Left lung (tissue), 14 donors: ENCODE results near the gene TPSD1. TPM values are rescaled to one million over a fixed set of nuclear protein-coding genes. Genes with fewer than 3 reads are reported as not detected.
"Not testable (repeated sequence)": the region's sequence is repeated elsewhere in the genome, so short reads cannot be mapped to it uniquely, and the experiment has no call there.

Experiments used
- ATAC-seq: fragments of 200-7000 bp; cut with Tn5 transposase; one replicate; pipeline ENCODE4 v1.9.1; 2020; ENCODE audit warnings: moderate library complexity
- DNase-seq, 4 donors: peaks; one replicate each; pipeline ENCODE4 v3.0.0-alpha.2; 2013 to 2020
- H3K27ac ChIP-seq, 2 donors: fragments of 200-600 bp; sonication (generic) in 1 of 2; one replicate each; pipeline versions ENCODE4 v1.5.0 to v1.8.0; 2020 to 2021
- H3K27me3 ChIP-seq, 2 donors: fragments of 200-600 bp; sonication (generic) in 1 of 2; one replicate each; pipeline versions ENCODE4 v1.5.0 to v1.8.0; 2020 to 2021
- H3K36me3 ChIP-seq, 2 donors: fragments of 200-600 bp; sonication (generic) in 1 of 2; one replicate each; pipeline versions ENCODE4 v1.5.0 to v1.8.0; 2020 to 2021
- H3K4me1 ChIP-seq, 2 donors: fragments of 200-600 bp; one replicate each; pipeline ENCODE4 v1.8.0; 2021
- H3K4me3 ChIP-seq, 2 donors: fragments of 200-600 bp; sonication (generic) in 1 of 2; one replicate each; pipeline versions ENCODE4 v1.5.0 to v1.8.0; 2020 to 2021; ENCODE audit warnings: mild to moderate bottlenecking in 1 of 2
- H3K9me3 ChIP-seq, 2 donors: fragments of 200-600 bp; sonication (generic) in 1 of 2; one replicate each; pipeline versions ENCODE4 v1.5.0 to v1.8.0; 2020 to 2021
- intact Hi-C, 2 donors: fragments of 100-400 bp; cut with DNase I; formaldehyde crosslinking; loops; one replicate each; pipeline versions ENCODE4 v1.11.2 to v1.14.2; 2022
- long read RNA-seq, 12 donors: library from polyadenylated mRNA in 2 of 12; unstranded in 2 of 12; transcript quantifications; one replicate each; pipeline ENCODE4 v2.0.0 and lab custom pipeline, GENCODE V29; 2019 to 2026
- polyA plus RNA-seq, 6 donors: library from polyadenylated mRNA; unstranded; fragments of 120-200 nt; gene quantifications; one replicate each; pipeline ENCODE4 v1.2.1, GENCODE V29; 2013; ENCODE audit not compliant: insufficient read length in 6 of 6
- total RNA-seq, 2 donors: library from RNA; stranded (reverse); fragmentation: NEBNext Ultra II Directional; extraction: Animal tissue kit (Norgen Biotek cat#: 25700); gene quantifications; one replicate each; pipeline ENCODE4 v1.2.1, GENCODE V29; 2021
- TF ChIP-seq, protein P1 (sequence below), 2 donors: fragments of 200-600 bp; sonication (generic) in 1 of 2; IDR thresholded peaks; one replicate each; pipeline versions ENCODE4 v1.5.0 to v1.8.0; 2021; ENCODE audit warnings: antibody characterized with exemption in 2 of 2
- donor health status: DM: no; HTN: yes; CAD: no.
- donor health status: DM: no; HTN: no; CAD: no.

Gene TPSD1
- total RNA-seq (under 1 TPM in 1 of 2 donors, not detected in 1; 0.37 TPM), polyA plus RNA-seq (not detected)
- long read RNA-seq, donor 1: 0 reads
- long read RNA-seq, donor 2: 0 reads
- long read RNA-seq, donor 3: 0 reads
- long read RNA-seq, donor 4: 0 reads
- long read RNA-seq, donor 5: 0 reads
- long read RNA-seq, donor 6: 0 reads
- long read RNA-seq, donor 7: 0 reads
- long read RNA-seq, donor 8: 0 reads
- long read RNA-seq, donor 9: 0 reads
- long read RNA-seq, donor 10: 0 reads
- long read RNA-seq, donor 11: 0 reads
- long read RNA-seq, donor 12: 0 reads

DNA sequence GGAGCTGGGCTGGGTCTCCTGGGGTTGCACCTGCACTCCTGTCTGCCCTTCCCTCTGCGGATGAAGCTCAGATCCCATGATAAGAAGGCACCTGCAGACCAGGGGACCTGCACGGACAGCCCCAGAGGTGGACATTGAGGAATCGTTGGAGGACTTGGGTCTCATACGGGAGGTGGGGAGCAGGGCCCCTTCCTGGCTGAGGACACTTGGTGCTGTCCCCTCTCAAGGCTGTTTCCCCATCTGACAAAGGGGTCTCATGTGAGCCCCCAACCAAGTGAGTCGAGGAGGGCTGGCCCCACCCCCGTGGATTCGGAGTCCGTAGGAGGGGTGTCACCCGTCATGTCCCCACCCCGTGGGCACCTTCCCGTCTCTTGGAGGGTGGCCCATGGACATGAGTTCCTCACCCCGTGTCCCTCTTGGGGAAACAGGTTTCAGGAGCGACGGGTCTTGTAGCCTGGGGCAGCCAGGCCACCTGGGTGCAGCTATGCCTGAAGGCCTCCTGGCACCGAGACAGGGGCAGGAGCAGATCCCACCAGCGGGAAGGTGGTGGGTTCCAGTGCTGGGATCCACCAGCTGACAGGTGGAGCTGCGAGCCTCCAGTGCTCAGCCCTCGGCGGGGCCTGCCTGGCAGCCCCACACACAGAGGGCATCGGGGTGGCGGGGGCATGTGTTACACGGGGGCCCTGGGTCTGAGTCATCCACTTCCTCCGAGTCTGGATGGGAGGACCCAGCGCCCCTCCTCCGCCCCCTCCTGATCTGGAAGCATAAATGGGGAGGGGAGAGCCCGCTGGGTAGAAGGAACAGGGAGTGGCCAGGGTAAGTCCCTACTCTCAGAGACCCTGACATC lies at the start of gene TPSD1:
Gene TPSD1 (plus strand): TSS at position 794 of the 847 bp plus-strand sequence. CDS start 212 bp downstream, outside the sequence.
- DNase-seq, H3K9me3 ChIP-seq, ATAC-seq, H3K4me3 ChIP-seq, H3K4me1 ChIP-seq, intact Hi-C loops, H3K27ac ChIP-seq, H3K36me3 ChIP-seq: not testable (repeated sequence)
- peaks cover 14 to 49% of the 10 kb centered on the region in 2 donors for H3K27me3 ChIP-seq

DNA sequence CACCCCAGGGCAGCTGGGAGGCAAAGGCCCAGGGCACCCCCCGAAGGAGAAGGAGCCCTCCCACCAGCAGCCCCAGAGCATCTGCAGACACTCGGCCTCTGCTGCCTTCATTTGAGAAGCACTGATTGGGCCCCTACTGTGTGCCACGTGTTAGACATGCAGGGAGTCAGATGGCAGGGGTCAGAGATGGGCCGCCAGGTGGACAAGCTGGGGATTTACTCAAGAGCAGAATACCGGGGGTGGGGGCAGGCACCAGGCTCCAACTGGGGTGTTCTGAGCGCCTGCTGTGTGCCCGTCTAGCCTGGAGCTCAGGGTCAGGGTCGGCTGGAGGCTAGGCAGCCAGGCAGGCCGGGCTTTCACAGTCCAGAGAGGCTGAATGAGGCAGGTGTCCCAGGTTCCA lies 49.5 kb upstream of the TPSD1 start:
- ATAC-seq (no peak), DNase-seq (no peak)
- Histone ChIP-seq H3K27me3 (peaks cover 0 to 35% of the 10 kb centered on the region in 2 donors), H3K27ac (no peak overlapping the region), H3K9me3 (no peaks in the 10 kb centered on the region), H3K36me3 (no peaks in the 10 kb centered on the region), H3K4me3 (no peak overlapping the region), H3K4me1 (no peaks in the 10 kb centered on the region)
- TF ChIP-seq, protein P1, sequence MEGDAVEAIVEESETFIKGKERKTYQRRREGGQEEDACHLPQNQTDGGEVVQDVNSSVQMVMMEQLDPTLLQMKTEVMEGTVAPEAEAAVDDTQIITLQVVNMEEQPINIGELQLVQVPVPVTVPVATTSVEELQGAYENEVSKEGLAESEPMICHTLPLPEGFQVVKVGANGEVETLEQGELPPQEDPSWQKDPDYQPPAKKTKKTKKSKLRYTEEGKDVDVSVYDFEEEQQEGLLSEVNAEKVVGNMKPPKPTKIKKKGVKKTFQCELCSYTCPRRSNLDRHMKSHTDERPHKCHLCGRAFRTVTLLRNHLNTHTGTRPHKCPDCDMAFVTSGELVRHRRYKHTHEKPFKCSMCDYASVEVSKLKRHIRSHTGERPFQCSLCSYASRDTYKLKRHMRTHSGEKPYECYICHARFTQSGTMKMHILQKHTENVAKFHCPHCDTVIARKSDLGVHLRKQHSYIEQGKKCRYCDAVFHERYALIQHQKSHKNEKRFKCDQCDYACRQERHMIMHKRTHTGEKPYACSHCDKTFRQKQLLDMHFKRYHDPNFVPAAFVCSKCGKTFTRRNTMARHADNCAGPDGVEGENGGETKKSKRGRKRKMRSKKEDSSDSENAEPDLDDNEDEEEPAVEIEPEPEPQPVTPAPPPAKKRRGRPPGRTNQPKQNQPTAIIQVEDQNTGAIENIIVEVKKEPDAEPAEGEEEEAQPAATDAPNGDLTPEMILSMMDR (IDR thresholded peaks at IDR 0.05): no peak
- intact Hi-C loops: no loop called here

DNA sequence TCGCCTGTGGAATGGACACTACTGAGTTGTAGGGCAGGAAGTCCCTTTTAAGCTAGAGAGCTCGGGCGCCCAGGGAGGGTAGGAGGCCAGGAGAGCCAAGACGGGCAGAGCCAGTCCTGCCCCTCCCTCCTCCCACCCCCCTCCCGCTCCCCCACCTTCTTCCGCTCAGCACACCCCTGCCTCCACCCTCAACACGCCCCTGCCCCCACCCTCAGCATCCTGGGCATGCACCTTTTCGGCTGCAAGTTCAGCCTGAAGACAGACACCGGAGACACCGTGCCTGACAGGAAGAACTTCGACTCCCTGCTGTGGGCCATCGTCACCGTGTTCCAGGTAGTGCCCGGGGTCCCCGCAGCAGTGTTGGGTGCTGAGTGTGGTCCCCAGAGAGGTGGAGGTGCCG lies 49.1 kb upstream of the TPSD1 start:
- Histone ChIP-seq H3K36me3 (no peaks in the 10 kb centered on the region), H3K4me1 (no peaks in the 10 kb centered on the region), H3K27me3 (peaks cover 0 to 35% of the 10 kb centered on the region in 2 donors), H3K9me3 (no peaks in the 10 kb centered on the region), H3K27ac (no peak overlapping the region), H3K4me3 (no peak overlapping the region)
- intact Hi-C loops: no loop called here
- TF ChIP-seq, protein P1 (IDR thresholded peaks at IDR 0.05): no peak
- ATAC-seq: no peak
- DNase-seq: no peak

DNA sequence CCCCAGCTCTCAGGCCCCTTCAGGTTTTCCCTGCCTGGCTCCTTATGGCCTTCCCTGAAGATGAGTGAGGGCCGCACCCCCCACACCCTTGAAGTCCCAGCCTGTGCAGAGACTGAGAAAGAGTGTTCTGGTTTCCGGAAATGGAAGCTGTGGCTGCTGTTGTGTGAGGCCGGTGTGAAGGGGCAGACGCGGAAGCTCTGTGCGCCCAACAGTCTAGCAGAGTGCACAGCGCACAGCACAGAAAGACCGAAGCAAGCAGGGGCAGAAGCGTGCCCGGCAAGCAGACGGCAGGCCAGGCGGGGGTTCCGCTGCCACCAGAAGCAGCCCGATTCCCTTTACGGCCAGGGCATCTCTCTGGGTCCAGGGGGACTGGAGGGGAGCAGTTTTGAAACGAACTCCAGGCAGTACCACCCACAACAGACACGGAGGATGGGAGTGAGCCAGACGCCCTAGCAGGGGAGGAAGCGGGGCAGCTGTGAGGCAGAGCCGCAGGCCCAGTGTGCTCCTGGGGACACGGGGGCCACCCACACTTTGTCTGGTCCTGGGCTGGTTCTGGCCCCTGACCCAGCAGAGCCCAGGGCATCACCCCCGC lies 47.5 kb upstream of the TPSD1 start:
- TF ChIP-seq, protein P1 (IDR thresholded peaks at IDR 0.05): no peak
- Histone ChIP-seq H3K36me3 (no peaks in the 10 kb centered on the region), H3K4me3 (no peak overlapping the region), H3K4me1 (no peaks in the 10 kb centered on the region), H3K9me3 (no peaks in the 10 kb centered on the region), H3K27me3 (peaks cover 0 to 35% of the 10 kb centered on the region in 2 donors), H3K27ac (no peak overlapping the region)
- DNase-seq (no peak), ATAC-seq (no peak)
- intact Hi-C loops: no loop called here

DNA sequence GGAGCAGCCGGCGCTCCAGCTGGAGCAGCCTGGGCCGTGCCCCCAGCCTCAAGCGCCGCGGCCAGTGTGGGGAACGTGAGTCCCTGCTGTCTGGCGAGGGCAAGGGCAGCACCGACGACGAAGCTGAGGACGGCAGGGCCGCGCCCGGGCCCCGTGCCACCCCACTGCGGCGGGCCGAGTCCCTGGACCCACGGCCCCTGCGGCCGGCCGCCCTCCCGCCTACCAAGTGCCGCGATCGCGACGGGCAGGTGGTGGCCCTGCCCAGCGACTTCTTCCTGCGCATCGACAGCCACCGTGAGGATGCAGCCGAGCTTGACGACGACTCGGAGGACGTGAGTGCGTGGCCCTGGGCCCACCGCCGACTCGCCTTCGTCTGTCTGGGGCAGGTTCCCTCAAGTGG lies 46.8 kb upstream of the TPSD1 start:
- no peak overlapping the region for H3K4me3 ChIP-seq
- ATAC-seq: no peak
- H3K27ac ChIP-seq: no peak overlapping the region
- H3K36me3 ChIP-seq: no peaks in the 10 kb centered on the region
- H3K9me3 ChIP-seq: no peaks in the 10 kb centered on the region
- intact Hi-C loops: no loop called here
- DNase-seq: no peak
- no peaks in the 10 kb centered on the region for H3K4me1 ChIP-seq
- H3K27me3 ChIP-seq: peaks cover 0 to 35% of the 10 kb centered on the region in 2 donors
- TF ChIP-seq, protein P1 (IDR thresholded peaks at IDR 0.05): no peak
